WTC11 (cell line): ENCODE measurements around the gene LIMS1.

Source experiments
- ARID4B ChIP-seq: sonication (generic); formaldehyde crosslinking; IDR thresholded peaks from 2 replicates; pipeline ENCODE4 v1.8.0; 2023; ENCODE audit warnings: missing genetic modification reagents, mild to moderate bottlenecking, borderline replicate concordance
- EMX1 ChIP-seq: fragments of 250-450 bp; sonication (Bioruptor Pico); IDR thresholded peaks from 2 replicates; pipeline ENCODE4 v1.8.0; 2021; ENCODE audit warnings: mild to moderate bottlenecking
- ESRRA ChIP-seq: sonication (generic); formaldehyde crosslinking; IDR thresholded peaks from 2 replicates; pipeline ENCODE4 v1.8.1; 2022; ENCODE audit warnings: mild to moderate bottlenecking, missing genetic modification reagents, borderline replicate concordance
- GABPB1 ChIP-seq: sonication (generic); formaldehyde crosslinking; IDR thresholded peaks from 2 replicates; pipeline ENCODE4 v1.8.1; 2023; ENCODE audit warnings: mild to moderate bottlenecking, missing genetic modification reagents
- KAT7 ChIP-seq: sonication (generic); formaldehyde crosslinking; IDR thresholded peaks from 2 replicates; pipeline ENCODE4 v1.8.1; 2023; ENCODE audit warnings: missing genetic modification reagents, mild to moderate bottlenecking, borderline replicate concordance
- NFATC4 ChIP-seq: fragments of 250-450 bp; sonication (Bioruptor Pico); IDR thresholded peaks from 2 replicates; pipeline ENCODE4 v1.9.0; 2021; ENCODE audit warnings: mild to moderate bottlenecking
- NR2C2 ChIP-seq: sonication (generic); formaldehyde crosslinking; IDR thresholded peaks from 2 replicates; pipeline ENCODE4 v1.8.0; 2022; ENCODE audit warnings: mild to moderate bottlenecking, missing genetic modification reagents
- TEAD1 ChIP-seq: sonication (generic); formaldehyde crosslinking; IDR thresholded peaks from 2 replicates; pipeline ENCODE4 v1.8.0; 2022; ENCODE audit warnings: mild to moderate bottlenecking, missing genetic modification reagents
- ZNF121 ChIP-seq: sonication (generic); formaldehyde crosslinking; IDR thresholded peaks from 2 replicates; pipeline ENCODE4 v1.8.0; 2023; ENCODE audit warnings: missing genetic modification reagents
- ZNF317 ChIP-seq: sonication (generic); formaldehyde crosslinking; IDR thresholded peaks from 2 replicates; pipeline ENCODE4 v1.8.1; 2023; ENCODE audit warnings: low read depth, mild to moderate bottlenecking, moderate library complexity, missing genetic modification reagents, borderline replicate concordance
- ZNF423 ChIP-seq: fragments of 250-450 bp; sonication (Bioruptor Pico); IDR thresholded peaks from 2 replicates; pipeline ENCODE4 v2.1.2; 2022; ENCODE audit warnings: mild to moderate bottlenecking, moderate library complexity
- TF ChIP-seq, protein P1 (sequence below): fragments of 200-600 bp; IDR thresholded peaks from 2 replicates; pipeline ENCODE4 v1.8.0; 2022; ENCODE audit warnings: antibody characterized with exemption
- TF ChIP-seq, protein P2 (sequence below): sonication (generic); formaldehyde crosslinking; IDR thresholded peaks from 2 replicates; pipeline ENCODE4 v1.8.1; 2023; ENCODE audit warnings: mild to moderate bottlenecking, missing genetic modification reagents, moderate library complexity
- TF ChIP-seq, protein P3 (sequence below): sonication (generic); formaldehyde crosslinking; conservative IDR thresholded peaks from 2 replicates; pipeline ENCODE4 v1.8.1; 2022; ENCODE audit warnings: mild to moderate bottlenecking, missing genetic modification reagents

DNA sequence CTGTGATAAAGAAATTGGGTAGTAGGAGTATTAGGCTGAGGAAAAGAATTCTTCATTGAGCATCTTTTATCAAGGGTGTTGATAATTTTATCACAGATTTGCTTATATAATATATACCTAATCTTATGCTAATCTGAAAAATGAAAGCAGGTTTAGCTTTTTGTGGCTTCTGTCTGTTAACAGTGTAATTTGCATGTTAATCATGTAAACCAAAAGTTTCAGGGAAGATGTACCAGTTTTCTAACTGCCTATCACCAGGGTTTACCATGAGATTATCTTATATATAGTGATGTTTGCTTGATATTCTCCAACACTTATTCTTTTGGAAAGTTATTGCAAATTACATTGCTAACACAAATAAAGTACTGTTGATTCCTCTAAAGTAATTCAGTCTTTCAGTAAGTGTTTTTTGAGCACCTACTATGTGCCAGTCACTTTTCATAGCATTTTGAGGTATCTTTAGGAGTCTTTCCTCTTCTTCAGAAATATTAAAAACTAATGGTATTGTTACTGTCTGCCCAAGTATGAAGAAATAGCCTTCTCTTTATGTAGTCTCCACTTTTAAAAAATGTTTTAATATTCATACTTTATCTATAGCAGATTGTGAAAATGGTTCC lies 43.7 kb upstream of the LIMS1 start:
- TF ChIP-seq ARID4B (CRISPR knock-in tag) = no peak
- TF ChIP-seq NR2C2 = no peak
- TF ChIP-seq EMX1 (CRISPR knock-in tag) = no peak
- TF ChIP-seq, protein P1, sequence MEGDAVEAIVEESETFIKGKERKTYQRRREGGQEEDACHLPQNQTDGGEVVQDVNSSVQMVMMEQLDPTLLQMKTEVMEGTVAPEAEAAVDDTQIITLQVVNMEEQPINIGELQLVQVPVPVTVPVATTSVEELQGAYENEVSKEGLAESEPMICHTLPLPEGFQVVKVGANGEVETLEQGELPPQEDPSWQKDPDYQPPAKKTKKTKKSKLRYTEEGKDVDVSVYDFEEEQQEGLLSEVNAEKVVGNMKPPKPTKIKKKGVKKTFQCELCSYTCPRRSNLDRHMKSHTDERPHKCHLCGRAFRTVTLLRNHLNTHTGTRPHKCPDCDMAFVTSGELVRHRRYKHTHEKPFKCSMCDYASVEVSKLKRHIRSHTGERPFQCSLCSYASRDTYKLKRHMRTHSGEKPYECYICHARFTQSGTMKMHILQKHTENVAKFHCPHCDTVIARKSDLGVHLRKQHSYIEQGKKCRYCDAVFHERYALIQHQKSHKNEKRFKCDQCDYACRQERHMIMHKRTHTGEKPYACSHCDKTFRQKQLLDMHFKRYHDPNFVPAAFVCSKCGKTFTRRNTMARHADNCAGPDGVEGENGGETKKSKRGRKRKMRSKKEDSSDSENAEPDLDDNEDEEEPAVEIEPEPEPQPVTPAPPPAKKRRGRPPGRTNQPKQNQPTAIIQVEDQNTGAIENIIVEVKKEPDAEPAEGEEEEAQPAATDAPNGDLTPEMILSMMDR = no peak
- TF ChIP-seq GABPB1 (CRISPR knock-in tag) = no peak
- TF ChIP-seq NFATC4 (CRISPR knock-in tag) = no peak
- TF ChIP-seq TEAD1 (CRISPR knock-in tag) = no peak
- TF ChIP-seq, protein P2, sequence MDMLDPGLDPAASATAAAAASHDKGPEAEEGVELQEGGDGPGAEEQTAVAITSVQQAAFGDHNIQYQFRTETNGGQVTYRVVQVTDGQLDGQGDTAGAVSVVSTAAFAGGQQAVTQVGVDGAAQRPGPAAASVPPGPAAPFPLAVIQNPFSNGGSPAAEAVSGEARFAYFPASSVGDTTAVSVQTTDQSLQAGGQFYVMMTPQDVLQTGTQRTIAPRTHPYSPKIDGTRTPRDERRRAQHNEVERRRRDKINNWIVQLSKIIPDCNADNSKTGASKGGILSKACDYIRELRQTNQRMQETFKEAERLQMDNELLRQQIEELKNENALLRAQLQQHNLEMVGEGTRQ (CRISPR knock-in tag) = no peak
- no peak for TF ChIP-seq ESRRA (CRISPR knock-in tag)
- TF ChIP-seq ZNF317 (CRISPR knock-in tag) = no peak
- TF ChIP-seq KAT7 = no peak
- TF ChIP-seq ZNF121 (CRISPR knock-in tag) = no peak
- TF ChIP-seq ZNF423 (CRISPR knock-in tag) = no peak
- TF ChIP-seq, protein P3, sequence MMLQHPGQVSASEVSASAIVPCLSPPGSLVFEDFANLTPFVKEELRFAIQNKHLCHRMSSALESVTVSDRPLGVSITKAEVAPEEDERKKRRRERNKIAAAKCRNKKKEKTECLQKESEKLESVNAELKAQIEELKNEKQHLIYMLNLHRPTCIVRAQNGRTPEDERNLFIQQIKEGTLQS = no peak
